ENCODE results near the gene TMEM131.
A peak's percentile ranks its signal among the peaks of the same experiment; 100 is the strongest.

Gene TMEM131

DNA sequence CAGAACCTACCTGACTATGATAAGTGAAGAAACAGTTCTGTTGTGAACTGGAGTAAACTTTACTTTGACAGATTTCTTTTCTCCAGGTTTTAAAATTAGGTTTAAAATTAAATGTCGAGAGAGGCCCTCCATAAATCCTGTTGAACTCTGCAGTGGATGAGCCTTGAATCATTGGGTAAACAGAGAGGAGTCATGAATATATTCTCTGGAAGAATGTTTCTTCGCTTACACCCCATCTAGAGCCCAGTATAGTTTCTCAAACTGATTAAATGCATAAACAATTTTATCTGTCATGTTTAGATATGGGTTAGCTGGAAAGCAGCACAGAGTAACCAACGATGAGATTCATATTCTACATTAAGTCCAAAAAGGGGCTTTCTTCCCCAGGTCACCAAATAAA, 198.4 kb downstream of the TMEM131 start:
- DNase-seq = no peak

DNA sequence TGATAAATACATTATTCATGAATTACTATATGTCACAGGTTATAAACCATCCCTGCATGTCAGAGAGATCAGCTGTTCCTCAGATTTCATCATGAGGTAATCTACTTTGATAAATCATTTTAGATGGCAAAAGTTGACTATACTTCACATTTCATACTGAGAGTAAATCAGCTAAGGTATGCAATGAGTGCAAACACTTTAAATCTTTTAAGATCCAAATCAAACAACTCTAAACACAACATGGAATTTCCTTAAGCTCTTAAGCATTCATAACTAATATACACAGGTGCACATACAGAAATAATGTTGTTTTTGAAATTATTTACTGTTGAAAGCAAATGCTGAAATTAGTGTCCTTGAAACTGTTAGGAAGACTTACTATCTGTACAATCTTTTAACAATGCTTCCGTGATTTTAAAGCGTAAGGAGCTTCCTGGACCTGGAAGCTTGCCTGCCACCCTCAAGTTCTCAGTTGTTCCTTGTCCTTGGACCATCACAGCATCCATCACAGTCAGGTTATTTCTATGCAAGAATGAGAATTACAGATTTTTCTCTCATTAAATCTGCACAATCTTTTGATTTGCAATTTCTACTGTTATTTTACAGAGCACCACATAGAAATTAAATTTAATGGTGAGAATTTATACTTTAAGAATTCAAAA, 199.2 kb downstream of the TMEM131 start:
- DNase-seq = no peak

DNA sequence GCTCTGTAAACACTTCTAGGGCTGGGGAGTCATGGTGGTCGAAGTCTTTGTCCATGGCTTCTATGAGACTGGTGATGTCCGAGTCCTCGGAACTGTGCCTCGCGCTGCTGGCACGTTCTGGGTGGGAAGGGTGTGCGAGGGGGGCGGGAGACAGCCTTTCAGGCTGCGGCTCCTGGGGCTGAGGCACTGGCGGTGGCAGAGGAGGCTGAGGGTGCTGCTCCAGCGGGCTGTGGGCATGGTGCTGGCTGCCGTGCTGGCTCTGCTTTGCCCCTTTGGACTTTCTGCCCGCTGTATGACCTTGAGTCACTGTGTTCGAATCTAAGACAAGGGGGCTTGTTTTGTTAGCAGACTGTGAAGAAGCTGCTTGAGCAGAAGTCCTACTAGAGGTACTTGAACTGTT, 203.3 kb downstream of the TMEM131 start:
- no peak for DNase-seq

DNA sequence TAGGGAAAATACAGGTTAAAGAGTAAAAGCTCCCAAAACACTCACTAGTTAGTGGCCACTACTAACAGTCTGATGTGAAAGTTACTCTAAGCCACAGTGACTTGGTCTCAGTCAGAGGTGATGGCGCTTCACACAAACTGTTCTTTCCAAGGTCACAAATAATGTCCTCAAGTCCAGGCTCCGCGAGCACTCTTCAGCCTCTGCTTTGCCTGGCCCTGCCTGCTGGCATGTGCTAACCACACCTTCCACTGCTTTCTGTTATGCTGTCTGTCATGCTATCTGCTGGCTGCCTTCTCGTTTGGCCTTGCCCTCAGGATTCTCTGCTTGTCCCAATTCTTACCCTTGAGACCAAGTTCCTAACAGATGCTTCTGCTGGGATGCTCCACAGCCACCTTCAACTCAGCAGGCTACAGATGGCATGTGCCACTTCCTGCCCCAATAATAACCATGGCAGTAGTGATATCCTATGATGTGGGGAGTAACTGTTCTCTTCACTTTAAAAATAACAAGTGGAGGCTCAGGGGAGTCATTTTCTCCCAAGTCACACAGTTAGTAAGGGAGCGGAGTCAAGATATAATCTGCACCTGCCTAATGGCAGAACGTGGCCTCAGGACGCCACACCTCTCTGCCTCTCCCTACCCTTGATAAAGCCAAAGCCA, 206.6 kb downstream of the TMEM131 start:
- DNase-seq = no peak

DNA sequence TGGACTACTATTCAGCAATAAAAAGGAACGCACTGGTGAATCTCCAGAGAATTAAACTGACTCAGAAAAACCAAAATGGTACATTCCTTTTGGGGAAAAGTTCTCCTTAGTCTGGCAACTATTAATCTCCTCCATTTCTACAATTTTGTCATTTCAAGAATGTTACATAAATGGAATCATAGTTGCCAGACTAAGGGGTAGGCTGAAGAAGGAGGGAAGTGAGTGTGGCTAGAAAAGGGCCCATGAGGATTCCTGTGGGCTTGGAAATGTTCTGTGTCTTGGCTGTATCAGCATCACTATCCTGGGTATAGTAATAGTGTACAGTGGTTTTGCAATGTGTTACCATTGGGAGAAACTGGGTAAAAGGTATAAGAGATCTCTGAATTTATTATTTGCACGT, 209.9 kb downstream of the TMEM131 start:
- DNase-seq = no peak

DNA sequence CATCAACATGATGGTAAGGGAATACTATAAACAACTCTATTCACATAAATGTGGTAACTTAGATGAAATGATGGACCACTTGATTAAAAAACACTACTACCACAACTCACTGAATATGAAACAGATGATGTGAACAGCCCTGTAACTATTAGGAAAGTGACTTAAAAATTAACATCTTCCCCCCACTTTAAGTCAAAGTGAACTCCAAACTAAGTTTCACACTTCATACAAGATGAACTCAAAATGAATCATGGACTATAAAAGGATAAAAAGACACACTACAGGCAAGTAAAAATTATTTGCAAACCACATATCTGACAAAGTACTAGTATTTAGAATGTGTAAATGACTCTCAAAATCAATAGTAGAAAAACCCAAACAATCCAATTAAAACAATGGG, 210.8 kb downstream of the TMEM131 start:
- DNase-seq = no peak

DNA sequence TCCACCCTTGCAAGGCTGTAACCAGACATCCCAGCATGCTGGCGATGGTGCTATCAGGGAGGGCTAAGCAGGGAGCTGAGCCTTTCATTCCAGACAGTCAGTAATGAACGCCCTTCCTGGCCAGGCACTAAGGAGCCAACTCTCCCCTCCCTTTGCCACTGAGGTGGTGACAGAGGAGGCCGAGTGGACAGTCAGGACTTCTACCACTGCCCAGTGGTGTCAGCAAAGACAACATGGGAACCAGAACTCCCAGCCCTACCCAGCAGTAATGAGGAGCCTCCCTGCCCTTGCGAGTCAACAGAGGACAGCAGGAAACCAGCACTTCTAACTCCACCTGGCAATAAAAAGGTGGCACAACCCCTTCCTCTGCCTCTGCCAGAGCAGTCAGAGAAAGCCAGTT, 213.8 kb downstream of the TMEM131 start:
- DNase-seq = no peak

DNA sequence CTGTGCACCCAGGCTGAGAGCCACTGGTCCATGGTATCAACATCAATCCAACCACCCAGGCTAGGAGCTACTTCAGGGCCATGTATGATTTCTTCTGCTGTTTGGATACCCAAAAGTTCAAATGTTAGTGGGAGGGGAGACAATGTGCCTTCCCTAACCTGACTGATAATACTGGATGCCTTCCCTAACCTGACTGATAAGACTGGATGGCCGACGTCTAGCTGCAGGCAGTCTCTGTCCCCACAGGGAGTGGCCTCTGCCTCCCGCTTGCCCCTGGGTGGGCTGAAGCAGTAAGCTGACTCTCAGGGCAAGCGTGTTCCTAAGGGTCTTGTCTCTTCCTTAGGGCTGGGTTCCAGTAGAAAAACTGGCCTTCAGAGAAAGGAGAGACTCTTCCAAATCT, 216.6 kb downstream of the TMEM131 start:
- DNase-seq = no peak

DNA sequence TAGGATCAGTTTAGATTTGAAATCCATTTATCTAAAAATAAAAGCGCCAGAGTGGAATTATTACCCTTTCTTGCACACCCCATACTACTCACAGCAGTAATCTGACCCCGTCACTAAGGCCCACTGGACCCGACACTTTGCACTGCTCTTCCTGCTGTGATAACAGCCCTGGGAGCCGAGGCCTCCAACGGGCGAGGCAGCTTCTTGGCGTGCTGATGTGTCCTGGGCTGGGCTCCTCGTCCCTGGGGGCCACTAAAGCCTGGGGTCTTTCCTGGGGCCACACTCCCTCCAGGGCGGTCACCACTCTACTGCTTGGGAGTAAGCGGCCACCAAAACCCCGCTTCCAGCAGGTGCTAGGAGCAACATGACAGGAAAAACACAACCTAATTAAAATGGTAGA, 220.7 kb downstream of the TMEM131 start:
- DNase-seq = no peak

DNA sequence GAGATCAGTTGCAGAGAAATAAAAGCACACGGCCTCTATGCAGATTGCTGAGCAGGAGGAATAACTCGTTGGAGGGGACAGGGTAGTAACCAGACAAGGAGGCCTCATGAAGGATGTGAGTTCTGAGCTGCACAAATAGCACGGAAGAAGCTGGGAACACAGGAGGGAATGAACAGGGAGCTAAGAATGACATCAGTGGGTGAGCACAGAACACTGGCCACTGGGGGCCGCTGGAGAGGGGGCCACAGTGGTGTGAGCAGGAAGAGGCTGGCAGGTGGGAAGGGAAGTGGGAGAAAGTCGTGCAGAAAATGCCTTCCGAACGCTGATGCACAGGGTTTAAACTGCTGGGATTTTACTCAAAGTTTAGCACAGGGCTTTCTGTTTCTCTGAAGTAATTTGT, 221.3 kb downstream of the TMEM131 start:
- DNase-seq = no peak

DNA sequence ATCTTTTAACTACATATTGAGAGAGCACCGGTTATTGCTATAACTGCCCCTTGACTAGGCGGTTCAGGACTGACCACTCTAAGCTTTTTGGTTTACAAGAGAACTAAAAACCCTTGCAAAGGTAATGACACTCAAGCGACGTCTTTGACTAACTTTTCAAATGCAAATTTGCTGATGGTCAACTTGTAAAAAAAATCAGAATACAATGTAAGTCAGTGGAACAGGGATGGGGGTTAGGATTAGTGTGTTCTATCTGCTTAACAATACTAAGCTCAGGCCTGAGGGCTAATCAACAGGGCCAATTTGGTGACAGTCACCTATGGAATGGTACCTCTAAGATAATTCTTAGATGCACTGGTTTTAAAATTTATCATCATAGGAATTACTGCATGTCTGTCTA, 225.3 kb downstream of the TMEM131 start:
- no peak for DNase-seq

DNA sequence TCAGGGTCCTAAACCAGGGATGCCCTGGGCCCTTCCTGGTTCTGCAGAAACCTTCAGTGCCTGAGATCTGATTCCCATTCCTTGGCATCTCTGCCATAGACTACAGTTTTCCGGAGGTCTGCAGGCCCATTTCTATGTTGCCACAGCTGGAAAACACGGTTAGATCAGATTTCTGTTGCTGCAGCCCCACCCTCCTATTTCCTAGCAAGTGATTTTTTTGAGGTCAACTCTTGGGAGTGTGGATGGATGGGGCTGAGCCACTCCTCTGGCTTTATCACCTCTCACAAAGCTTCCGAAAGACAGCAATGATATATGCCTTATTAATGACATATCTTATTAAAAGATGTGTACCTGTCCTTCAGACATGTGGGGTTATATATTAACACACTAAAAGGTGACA, 226.0 kb downstream of the TMEM131 start:
- no peak for DNase-seq

DNA sequence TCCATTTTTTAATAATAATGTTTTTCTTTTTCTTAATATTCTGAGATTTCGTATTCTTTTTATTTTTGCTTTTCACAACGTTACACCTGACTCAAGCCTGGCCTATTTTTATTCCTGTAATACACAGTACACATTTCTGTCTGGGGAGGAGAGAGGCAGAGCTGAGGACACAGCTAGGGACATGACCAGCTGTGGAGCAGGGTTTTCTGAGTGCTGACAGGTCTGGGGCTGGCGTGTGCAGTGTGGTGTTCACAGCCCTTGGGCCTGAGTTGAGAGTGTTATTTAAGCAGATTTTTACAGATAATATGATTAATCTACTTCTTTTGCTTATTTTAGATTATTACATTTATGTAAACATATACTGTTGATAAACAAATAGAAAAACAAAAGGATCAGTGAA, 226.4 kb downstream of the TMEM131 start:
- no peak for DNase-seq

DNA sequence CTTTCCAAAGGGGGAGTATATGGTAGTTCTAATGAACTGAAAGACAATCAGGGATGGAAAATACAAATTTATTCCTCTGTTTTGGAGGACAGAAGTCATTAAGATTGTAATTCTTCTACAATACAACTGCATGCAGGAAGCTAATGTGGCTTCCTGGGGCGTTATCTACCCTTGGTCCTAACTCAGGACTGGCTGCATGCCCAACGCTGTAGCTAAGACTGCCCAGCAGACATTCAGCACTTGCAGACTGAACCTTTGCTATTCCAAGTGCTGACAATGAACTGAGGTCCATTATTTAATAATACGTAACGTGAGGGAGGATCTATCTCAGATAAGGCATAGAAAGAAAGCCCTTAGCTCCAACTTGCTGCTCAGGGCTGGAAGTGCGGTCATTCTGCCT, 229.2 kb downstream of the TMEM131 start:
- no peak for DNase-seq

DNA sequence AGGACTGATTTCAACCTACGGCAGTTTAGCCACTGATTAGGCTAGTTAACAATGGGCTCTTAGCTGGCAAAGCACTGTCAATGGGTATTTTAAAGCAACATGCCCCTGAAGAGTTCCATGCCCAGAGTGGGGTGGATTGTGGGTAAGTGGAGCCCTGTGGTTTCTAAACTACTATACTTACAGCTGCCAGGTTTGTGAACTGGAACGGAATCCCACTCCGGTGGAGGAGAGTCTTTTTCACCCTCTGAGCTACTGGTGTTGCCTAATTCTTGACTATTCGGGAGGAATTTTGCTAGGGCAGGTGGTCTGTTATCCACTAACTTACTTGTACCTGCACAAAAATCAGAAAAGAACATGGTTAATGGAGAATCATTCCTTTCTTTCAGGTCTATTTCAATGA, 229.8 kb downstream of the TMEM131 start:
- DNase-seq = no peak

DNA sequence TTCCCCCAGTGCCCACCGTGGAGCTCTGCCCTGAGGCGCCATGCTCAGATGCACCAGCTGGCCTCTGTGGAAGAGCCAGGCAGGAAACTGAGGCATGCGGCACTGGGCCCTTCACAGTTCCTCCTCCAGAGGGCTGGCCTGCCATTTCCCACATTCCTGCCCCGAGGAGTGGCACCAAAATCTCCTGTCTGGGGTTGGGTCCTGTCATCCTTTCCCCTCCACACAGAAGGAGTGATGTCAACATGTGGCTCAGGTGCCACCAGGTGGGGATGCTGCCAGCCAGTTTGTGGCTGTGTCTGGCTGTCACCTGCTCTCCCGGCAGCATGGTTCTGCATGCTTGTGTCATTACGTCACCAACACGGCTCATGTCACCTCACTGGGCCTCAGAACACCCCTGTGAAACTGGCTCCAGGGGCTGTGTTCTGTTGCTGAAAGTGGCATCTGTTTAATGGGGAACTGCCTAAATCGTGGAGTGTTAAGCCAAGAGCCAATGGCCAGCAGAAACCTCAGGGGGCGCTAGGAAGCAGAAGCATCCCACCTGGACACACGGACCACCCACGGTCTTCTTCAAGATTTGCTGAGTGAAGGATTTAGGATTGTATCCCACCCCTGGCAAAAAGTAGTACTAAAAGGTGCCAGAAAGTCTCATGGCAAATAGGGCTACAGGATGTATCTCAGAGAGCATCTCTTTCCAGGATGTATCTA, 231.0 kb downstream of the TMEM131 start:
- no peak for DNase-seq

DNA sequence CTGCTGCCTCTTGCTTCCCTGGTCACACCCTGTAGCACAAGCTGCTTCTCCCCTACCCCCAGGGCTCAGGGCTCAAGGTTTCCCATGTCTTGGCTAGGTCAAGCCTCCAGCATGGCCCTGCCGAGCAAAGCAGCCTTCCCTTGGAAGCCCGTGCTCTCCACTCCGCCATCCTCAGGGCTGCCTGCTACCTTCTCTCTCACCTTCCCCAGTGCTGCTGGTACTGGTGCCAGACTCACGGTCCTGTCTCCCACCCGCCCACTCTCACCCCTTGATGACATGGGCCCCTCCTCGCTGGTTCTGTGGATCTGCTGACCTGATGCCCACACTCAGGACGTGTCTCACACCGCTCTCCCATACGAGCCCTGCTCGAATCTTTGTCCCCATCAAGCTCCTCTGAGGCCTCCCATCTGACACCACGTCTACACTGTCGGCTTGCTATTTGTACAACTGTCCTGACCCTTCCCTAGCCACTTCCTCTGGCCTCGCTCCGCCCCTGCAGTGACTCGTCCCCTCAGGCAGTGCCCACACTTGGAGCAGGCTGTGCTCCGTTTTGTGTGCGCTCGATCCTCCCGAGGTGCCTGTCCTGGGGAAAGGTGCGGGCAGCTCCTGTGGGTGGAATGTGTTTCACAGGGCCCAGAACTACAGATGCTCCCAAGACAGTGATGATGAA, 232.4 kb downstream of the TMEM131 start:
- DNase-seq = no peak

DNA sequence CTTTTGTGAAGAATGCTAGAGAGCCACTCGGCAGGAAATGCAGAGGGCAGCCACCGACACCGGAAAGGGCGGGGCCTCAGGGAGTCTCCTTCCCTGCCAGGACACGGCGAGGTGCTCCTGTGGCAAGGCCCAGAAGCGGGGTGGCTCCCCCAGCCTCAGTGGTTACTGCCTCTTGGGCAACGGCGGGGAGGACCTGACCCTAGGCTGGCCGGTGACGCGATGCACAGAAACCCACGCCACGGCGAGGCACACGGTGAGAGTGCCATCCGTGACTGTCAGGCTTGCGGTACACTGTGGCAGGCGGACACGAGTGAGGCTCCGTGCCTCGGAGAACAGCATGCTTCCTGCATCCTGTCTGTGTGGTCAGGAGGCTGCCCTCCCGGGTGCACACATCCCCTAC, 234.6 kb downstream of the TMEM131 start:
- DNase-seq = peak; percentile 48

DNA sequence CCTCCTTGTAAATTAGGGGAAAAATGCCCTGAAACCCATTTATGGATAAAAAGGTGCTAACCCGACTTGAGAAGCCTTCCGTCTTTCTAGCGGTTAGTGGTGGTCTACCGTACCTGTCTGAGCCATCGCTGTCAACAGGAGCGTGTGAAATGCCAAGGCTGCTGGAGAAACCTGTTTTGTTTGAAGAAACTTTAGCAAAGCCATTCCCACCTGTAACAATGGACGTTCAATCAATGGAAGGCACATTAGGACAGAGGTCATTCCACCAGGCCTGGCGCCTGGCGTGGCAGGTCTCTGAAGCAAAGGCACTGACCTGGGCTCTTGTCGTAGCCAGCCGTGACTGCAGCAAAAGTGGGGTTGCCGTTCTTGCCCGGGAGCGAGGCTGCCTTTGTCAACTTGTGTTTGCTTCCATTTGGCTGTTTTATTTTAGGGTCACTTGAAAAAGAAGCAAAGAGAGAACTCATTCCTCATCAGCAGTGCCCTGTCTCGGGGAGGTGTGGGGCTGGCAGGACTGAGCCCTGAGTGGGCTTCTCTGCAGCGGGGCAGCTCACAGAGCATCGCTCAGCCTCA, 235.2 kb downstream of the TMEM131 start:
- DNase-seq = no peak

DNA sequence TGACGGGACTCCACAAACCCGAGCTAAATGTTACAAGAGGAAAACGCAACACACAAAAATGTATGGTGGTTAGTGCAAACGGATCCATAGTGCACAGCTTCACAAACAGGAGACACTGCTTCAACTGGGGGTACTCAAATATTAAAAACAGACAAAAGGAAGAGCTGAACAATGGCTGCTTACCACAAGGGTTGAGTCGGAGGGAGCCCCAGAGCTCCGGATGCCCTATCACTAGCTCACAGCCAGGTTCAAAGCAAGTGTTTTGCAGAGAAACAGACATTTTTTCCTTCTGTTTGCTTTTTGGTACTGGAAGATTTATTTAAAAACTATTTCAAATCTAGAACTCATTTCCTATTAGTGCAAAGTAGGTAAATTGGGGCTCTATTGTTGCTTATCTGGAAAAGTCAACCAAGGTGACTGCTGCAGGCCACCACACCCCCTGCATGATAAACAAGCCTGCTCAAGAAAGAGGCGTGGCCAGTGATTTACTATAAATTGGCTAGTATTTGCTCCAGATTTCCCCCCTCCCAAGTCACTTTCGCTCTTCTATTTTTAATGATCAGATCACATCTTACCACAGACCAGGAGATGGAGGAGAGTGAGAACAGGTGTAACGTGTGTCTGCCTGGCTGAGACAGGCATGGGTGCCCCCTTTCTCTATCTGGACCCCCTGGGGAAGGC, 235.9 kb downstream of the TMEM131 start:
- DNase-seq = no peak

DNA sequence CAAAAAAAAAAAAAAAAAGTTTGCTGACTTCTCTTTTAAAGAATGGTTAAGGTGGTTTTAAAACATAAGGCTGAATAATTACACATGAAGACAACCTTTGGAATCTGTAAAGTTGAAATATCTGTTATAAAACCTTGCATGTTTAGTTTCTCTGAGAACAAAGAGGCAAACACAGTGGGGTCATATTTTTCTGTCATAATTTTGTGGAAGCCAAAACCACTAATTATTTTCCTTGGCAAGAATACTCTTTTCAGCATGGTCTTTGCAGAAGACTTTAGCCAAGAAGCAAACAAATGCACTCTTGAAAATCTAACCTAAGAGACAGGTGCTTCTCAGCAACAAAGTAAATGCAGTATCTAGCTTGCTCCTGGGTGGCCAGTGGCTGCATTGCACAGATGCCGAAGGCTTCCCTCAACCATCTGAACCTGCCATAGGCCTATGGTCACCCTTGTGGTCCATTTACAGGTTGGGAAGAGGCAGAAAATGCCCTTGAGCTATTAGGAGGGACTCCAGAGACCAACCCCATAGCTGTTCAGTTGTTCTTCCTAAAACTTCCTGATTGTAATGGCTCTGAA, 237.5 kb downstream of the TMEM131 start:
- DNase-seq = no peak

DNA sequence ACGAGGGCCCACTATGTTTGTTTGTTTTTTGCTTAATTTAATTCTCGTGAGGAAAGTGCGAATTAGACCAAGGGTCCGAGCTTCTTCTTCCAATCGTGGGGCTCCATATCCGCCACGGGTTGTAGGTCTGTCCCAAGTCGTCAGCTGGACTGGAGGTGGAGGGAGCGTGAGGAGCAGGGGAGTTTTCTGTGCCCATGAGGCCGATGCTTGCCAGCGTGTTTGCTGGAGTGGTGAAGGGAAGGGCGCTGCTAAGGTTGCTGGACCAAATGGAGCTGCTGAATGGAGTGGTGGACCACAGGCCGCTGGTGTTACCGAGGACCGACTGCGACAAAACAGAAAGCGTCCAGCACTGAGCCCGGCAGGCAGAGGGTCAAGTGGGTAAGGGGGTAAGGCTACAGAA, 238.7 kb downstream of the TMEM131 start:
- DNase-seq = no peak

DNA sequence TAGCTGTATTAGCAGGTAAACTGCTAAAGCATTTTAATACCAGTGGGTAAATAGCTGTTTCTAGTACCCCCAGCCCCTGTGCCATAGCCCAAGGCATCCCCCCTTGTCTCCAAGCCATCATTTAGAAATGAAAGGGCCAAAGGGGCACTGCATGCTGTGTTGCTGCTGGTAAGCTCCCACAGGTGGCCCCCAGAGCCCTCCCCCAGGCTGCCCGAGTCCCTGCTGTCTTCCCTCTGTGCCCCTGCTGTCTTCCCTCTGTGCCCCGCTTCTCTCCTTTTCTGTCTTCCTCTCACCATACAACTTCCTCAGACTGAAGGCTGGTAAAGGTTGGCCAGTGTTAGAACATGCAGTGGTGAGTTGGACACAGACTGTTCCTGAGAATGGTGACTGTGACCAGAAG, 240.3 kb downstream of the TMEM131 start:
- DNase-seq = no peak

Measured in CD4-positive, alpha-beta T cell treated with Interleukin-4 for 4 hours (primary cell).